Astrocyte of the spinal cord (primary cell): ENCODE data around the gene ZNF70.

Experiments
- DNase-seq: peaks from one replicate; pipeline ENCODE4 v3.0.0; 2011; ENCODE audit warnings: low read depth, low spot score
- H3K4me3 ChIP-seq: 2 replicates; pipeline ENCODE4 v1.5.1; 2011; ENCODE audit warnings: low read depth, mild to moderate bottlenecking, low read length, moderate library complexity
- in situ Hi-C: cut with HindIII; loops from 2 replicates; pipeline ENCODE4 v1.10.0; 2017; ENCODE audit warnings: low sequenced_read_pairs
- TF ChIP-seq, protein P1 (sequence below): IDR thresholded peaks from 2 replicates; pipeline ENCODE4 v1.5.1; 2012; ENCODE audit warnings: low read depth, mild to moderate bottlenecking, low read length, inconsistent platforms

ZNF70 gene

DNA sequence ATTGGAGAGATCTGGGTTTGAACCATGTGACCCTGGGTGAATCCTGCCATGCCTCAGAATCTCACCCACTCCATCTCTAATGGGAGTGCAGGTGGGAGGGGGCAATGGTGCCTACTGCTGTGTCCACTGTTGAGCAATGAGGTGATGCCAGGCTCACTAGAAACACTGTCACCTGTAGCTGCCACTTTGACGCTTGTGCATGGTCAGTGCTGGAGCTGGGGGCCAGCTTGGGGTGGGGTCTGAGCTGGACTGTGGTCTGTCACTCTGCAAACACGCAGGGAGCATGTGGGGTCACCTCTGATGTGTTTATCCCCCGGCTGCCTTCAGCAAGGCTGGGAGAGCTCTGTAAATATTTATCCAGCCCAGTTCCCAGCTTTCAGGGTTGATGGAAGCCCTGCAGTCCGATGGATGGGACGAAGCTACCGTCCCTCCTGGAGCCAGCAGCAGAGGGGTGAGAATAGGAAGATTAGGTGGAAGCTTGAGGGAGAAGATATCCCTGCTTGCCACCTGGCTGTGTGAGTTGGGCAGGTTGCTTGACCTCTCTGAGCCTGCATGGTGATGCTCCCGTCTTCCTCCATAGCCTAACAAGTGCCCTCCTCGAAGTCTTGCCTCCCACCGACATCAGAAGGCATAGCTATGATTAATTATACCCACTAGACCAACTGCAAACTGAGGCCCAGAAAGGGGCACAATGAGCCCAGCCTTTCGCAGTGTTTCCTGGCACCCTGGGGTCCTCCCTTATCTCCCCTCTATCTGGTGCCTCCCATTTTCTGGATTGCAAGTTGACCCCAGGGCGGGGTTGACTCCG is 23.4 kb upstream of the ZNF70 start:
- in situ Hi-C loops, result no loop called here
- DNase-seq, result no peak
- TF ChIP-seq, protein P1, sequence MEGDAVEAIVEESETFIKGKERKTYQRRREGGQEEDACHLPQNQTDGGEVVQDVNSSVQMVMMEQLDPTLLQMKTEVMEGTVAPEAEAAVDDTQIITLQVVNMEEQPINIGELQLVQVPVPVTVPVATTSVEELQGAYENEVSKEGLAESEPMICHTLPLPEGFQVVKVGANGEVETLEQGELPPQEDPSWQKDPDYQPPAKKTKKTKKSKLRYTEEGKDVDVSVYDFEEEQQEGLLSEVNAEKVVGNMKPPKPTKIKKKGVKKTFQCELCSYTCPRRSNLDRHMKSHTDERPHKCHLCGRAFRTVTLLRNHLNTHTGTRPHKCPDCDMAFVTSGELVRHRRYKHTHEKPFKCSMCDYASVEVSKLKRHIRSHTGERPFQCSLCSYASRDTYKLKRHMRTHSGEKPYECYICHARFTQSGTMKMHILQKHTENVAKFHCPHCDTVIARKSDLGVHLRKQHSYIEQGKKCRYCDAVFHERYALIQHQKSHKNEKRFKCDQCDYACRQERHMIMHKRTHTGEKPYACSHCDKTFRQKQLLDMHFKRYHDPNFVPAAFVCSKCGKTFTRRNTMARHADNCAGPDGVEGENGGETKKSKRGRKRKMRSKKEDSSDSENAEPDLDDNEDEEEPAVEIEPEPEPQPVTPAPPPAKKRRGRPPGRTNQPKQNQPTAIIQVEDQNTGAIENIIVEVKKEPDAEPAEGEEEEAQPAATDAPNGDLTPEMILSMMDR, result no peak
- H3K4me3 ChIP-seq, result no peak overlapping the region

DNA sequence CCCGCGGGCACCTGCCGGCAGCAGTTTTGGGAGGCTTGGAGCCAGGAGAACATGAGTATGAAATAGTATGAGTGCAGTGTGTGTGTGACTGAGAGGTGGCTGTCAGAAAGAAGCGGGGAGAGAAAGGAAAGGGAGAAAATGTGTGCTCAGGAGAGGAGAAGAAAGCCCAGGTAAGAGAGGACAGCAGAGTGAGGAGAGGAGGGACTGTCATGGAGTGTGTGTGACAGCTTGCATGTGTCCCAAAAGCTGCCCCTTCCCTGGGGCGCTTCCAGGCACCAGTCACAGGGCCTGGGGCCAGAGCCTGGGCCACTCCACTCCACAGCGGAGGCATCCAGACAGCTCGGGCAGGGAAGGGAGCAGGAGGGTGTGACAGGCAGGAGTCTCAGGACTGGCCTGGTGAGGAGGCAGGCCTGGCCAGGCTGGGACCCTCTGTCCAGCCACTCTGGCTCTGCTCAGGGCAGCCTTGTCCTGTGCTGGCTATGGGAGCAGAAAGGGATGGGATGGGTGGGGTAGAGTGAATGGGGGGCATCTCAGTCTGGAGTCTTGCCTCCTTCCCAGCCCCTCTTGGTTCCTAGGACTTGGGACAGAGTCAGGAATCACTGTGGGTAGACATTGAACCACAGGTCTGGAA is 22.7 kb upstream of the ZNF70 start:
- in situ Hi-C loops, result no loop called here
- no peak for DNase-seq
- H3K4me3 ChIP-seq, result peak overlapping the region; percentile 36
- TF ChIP-seq, protein P1, result no peak

DNA sequence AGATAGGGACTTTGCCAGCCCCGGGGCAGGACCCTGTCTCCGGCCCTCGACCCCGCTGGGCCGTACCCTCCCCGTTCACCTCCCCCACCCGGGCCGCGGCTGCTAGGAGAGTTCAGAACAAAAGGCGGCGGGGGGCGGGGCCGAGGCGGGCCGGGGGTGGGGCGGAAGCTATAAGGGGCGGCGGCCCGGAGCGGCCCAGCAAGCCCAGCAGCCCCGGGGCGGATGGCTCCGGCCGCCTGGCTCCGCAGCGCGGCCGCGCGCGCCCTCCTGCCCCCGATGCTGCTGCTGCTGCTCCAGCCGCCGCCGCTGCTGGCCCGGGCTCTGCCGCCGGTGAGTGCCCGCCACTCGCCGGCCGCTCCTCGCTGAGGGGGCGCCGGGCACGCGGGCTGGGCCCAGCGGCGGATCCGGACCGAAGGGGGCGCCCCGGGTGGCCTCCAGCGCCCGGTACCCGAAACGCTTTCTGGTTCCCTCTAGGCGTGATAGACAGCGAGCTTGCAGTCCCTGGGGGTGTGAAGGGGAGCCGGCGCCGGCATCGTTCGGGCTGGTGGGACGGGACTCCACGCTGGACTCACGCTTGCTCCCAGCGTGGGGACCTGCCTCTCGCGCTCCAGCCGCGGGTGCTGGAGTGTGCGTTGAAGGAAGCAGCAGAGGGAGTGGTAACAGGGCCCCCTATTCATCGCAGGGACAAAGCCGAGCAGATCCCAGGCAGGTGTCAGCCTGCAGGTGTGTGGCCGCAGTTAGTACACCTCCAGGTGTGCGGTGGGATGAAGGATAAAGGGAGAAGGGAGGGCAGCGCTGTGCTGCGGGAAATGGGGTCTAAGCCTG is 21.9 kb upstream of the ZNF70 start, which contains the start of gene MMP11:
Gene MMP11 (plus strand): TSS at position 201 of the 825 bp plus-strand sequence. CDS start 22 bp downstream, at position 223.
- DNase-seq, result no peak
- H3K4me3 ChIP-seq, result peak within 1 kb of the TSS; percentile 36
- TF ChIP-seq, protein P1, result no peak
- in situ Hi-C loops, result no loop called here

DNA sequence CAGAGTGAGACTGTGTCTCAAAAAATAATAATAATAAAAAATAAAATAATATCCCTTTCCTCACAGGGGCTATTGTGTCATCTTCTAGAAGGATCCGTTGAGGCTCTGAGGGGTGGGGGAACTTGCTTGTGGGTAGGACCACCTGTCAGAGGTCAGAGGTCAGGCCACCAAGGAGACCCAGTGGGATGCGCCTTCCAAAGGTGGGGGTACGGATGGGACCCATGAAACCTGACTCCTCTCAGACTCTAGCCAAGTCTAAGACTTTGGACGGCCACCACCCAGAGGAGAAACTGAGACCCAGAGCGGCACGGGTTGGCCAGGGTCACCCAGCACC is 21.4 kb upstream of the ZNF70 start:
- H3K4me3 ChIP-seq, result peak overlapping the region; percentile 33
- no peak for DNase-seq
- TF ChIP-seq, protein P1, result no peak
- in situ Hi-C loops, result no loop called here

DNA sequence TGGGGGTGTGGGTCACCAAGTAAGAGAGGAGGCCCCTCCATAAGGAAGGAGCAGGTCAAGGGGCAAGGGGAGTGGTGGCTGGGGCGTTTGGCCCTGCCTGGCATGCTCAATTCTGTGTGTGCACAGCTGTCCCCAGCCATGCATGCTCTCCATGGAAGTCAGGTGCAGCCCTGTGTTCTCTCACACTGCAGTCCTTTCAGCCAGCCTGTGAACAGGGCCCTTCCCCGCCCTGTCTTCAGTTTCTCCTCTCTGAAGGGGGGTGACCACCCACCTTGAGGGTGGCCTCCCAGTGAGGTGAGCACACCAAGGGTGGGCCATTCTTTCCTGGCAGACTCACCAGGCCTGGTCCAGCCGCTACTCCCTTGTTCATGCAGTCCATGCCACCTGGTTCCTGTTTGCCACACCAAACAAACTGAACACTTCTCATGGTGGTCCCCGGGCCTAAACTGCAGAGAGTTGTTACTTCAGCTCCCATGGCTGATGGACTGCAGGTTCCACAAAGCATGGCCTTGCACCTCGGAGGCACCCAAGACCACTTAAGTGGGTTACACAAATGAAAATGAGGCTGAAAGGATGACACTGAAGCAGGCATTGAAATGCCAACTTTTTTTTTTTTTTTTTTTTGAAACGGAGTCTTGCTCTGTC is 18.5 kb upstream of the ZNF70 start:
- no peak overlapping the region for H3K4me3 ChIP-seq
- in situ Hi-C loops, result no loop called here
- TF ChIP-seq, protein P1, result no peak
- DNase-seq, result no peak
